ENCODE measurements around the gene DUSP18.
"Not testable (repeated sequence)": the region's sequence is repeated elsewhere in the genome, so short reads cannot be mapped to it uniquely, and the experiment has no call there.

DUSP18 gene

DNA sequence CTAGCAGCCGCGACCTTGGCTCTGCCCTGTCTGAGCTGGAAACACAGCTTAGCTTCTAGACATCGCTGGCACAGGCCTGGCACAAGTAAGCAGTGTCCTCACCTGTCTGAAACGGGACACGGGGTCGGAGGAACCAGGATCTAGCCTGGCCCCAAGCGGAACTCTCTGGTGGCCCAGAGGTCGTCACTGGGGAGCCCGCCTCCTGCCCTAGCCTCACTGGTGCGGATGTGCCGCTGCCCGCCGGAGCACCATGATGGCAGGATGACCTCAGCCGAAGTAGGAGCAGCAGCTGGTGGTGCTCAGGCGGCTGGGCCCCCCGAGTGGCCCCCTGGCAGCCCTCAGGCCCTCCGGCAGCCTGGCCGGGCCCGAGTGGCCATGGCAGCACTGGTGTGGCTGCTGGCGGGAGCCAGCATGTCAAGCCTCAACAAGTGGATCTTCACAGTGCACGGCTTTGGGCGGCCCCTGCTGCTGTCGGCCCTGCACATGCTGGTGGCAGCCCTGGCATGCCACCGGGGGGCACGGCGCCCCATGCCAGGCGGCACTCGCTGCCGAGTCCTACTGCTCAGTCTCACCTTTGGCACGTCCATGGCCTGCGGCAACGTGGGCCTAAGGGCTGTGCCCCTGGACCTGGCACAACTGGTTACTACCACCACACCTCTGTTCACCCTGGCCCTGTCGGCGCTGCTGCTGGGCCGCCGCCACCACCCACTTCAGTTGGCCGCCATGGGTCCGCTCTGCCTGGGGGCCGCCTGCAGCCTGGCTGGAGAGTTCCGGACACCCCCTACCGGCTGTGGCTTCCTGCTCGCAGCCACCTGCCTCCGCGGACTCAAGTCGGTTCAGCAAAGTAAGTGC is 31.2 kb downstream of the DUSP18 start:
- DNase-seq: no peak

DNA sequence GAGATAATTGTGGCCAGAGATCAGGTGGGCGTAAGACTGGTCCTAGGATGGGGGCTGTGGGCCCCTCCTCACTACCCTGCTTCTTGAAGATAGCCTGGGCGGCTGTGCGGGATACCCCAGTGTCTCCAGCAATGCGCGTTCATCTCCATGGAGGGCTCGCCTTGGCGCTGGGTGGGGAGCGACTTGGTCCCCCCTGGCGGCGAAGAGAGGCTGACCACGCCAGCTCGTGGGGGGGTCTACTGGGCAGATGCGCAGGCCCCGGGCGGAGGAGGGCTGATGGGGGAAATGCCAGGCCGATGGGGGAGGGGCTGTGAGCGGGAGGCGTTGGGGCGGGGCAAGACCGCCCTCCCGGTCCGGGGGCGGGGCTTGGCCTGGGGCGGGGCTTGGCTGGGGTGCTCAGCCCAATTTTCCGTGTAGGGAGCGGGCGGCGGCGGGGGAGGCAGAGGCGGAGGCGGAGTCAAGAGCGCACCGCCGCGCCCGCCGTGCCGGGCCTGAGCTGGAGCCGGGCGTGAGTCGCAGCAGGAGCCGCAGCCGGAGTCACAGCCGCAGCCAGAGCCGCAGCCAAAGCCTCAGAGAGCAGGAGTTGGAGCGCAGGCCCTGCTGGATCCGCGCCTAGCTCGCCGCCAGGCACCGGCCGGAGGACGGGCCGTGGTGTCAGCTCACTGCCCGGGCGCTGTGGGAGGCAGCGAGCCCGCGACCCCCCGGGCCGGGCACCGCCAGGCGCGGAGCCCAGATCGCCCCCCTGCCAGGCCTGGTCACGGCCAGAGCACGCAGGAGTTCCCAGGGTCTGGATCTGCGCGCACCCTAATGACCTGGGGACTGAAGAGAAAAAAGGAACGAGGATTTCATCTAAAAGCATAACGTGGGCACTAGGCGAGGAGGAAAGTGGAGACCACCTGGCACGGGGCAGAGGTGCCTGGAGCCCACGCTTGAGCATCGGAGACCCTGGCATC is 32.1 kb downstream of the DUSP18 start, which contains the start of gene SLC35E4:
SLC35E4 (plus strand) TSS at position 509 of the 953 bp plus-strand sequence. CDS start 670 bp downstream, outside the sequence.
- no peak for DNase-seq

DNA sequence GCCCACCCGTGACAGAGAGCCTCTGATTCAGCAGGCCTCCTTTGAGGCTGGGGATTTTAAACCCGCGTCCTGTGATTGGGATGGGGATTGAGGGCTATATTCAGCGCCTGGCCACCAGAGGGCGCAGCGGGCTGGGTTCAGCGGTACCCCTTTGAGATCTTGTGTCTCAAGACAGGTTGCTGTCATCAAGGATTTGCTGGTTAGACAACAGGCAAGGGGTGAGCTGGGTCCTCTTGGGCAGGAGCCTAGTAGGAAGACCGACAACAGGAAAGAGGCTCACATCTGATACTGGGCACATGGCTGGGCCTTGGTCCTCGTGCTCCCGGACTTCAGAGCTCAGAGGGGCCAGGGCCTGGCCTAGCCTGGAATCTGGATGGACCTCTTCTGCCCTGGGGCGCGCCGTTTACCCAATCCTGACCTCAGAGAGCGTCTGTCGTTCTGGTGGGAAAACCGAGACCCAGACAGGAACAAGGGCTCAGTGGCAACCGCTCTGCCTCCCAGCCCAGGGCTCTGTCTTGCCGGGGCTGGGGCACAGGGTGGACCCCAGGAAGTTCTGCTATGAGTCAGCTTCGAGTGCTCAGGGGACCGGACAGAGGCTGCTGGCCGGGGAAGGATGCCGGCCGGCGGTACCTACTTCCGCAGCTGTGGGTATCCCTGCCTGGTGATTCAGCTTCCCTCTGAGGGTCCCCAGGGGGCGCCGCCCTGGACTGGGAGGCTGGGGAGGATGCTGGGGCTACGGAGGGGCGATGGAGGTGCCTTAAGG is 33.0 kb downstream of the DUSP18 start:
- peak; percentile 5 for DNase-seq

DNA sequence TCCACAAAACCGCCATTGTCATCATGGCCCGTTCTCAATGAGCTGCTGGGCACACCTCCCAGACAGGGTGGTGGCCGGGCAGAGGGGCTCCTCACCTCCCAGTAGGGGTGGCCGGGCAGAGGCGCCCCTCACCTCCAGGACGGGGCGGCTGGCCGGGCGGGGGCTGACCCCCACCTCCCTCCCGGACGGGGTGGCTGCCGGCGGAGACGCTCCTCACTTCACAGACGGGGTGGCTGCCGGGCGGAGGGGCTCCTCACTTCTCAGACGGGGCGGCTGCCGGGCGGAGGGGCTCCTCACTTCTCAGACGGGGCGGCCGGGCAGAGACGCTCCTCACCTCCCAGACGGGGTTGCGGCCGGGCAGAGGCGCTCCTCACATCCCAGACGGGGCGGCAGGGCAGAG is 36.2 kb downstream of the DUSP18 start:
- not testable (repeated sequence) for DNase-seq

- DNase-seq: no peak
Measured at GRCh38 chr22:30628491-30628890, 39.2 kb downstream of the DUSP18 start.

GRCh38 chr22:30627471-30627870 is 40.2 kb downstream of the DUSP18 start:
- DNase-seq: no peak

DNA sequence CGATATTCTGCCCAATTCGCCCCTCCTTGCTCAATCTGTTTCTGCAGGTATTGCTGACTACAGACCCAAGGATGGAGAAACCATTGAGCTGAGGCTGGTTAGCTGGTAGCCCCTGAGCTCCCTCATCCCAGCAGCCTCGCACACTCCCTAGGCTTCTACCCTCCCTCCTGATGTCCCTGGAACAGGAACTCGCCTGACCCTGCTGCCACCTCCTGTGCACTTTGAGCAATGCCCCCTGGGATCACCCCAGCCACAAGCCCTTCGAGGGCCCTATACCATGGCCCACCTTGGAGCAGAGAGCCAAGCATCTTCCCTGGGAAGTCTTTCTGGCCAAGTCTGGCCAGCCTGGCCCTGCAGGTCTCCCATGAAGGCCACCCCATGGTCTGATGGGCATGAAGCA is 41.3 kb downstream of the DUSP18 start:
- no peak for DNase-seq

DNA sequence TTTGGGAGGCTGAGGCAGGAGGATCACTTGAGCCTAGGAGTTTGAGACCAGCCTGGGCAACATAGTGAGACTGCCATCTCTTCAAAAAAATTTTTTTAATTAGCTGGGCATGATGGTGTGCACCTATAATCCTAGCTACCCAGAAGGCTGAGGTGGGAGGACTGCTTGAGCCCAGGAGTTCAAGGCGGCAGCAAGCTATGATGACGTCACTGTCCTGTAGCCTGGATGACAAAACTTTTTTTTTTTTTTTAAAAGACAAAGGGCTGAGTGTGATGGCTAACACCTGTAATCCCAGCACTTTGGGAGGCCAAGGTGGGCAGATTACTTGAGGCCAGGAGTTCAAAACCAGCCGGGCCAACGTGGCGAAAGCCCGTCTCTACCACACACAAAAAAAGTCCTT is 47.8 kb downstream of the DUSP18 start:
- DNase-seq: not testable (repeated sequence)

DNA sequence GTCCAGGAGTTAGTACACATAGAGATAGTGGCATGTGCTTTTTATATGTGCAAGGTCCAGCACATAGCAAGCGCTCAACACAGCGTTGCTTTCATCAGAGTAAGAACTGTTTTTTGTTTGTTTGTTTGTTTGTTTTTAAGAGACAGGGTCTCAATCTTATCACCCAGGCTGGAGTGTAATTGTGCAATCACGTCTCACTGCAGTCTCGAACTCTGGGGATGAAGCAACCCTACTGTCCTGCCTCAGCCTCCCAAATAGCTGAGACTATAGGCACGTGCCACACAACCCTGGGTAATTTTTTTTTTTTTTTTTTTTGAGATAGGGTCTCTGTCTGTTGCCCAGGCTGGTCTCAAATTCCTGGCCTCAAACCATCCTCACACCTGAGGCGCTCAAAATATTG is 49.9 kb downstream of the DUSP18 start:
- no peak for DNase-seq

DNA sequence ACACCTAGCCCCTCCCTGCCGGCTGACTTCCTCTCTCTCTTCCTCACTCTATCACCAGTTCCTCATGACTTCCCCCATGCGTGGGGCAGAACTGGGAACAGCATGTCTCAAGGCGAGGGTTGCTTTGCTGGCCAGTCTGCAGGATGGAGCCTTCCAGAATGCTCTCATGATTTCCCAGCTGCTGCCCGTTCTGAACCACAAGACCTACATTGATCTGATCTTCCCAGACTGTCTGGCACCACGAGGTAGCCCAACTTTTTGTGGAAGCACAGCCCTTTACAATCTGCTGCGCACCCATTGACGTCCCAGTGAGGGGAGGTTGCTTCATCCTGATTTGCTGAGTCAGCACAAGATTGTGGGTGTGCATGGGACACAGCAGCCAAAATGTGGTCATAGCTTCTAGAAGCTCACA is 52.1 kb downstream of the DUSP18 start:
- no peak for DNase-seq

DNA sequence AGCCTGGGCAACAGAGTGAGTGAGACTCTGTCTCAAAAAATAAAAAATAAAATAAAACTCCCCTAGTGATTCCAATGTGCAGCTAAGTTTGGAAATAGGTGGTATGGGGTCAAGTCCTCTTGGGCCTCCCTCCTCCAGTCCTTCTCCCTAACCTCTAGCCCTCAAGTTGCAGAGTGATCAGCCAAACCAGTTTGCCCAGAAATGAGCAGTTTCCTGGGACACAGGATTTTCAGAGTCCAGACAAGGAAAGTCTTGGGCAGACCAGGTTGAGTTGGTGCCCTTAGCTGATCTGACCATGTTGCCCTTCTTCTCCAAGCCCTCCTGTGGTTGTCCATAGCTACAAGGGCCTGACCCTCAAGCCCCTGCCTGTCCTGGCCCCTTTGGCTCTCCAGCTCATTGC is 52.8 kb downstream of the DUSP18 start:
- no peak for DNase-seq

GRCh38 chr22:30614268-30614667 is 53.4 kb downstream of the DUSP18 start:
- no peak for DNase-seq

DNA sequence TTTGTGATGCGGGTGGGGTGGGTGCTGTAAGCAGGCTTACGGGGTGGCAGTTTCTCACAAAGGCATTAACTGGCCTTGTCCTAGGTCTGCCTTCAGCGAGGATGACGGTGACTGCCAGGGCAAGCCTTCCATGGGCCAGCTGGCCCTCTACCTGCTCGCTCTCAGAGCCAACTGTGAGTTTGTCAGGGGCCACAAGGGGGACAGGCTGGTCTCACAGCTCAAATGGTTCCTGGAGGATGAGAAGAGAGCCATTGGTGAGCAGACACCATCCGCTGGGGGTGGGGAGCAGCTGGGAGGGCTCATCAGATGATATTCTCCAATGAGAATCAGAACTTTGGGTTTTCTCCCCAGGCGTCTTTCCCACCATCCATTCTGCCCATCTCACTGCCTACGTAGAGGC is 54.9 kb downstream of the DUSP18 start:
- DNase-seq: no peak

Measured in SIG-M5 (cell line).